Testis (tissue), 2 donors: Measurements from ENCODE around the gene FGGY.

Source experiments
- CTCF ChIP-seq, 3 experiments: fragments of 450-650 bp in 2 of 3; fragments of 200-600 bp in 1 of 3; sonication (generic) in 1 of 3; IDR thresholded peaks; one replicate each; pipeline ENCODE4 v1.5.1; 2016 to 2019; ENCODE audit warnings: antibody characterized with exemption in 3 of 3, mild to moderate bottlenecking in 2 of 3, moderate library complexity in 1 of 3
- POLR2A ChIP-seq: fragments of 450-650 bp; IDR thresholded peaks from one replicate; pipeline ENCODE4 v1.6.1; 2017; ENCODE audit warnings: antibody characterized with exemption, mild to moderate bottlenecking, moderate library complexity

DNA sequence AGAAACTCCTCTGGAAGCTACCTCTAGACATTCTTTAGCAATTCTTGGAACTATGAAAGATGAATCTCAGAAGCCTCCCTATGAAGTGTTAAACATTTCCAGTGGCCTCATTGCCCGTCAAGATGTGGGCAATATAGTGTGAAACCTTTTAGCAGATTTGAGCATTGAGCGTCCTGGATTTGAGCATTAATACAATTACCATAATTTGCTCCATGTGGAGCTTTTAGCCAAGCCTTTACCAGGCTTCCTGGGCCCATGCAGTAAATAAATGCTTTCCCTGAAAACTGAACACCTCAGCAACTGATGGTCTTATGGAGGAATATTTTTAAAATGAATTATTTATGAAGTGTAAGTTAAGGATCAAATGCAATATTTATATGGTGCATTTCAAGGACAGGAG lies 162.0 kb downstream of the FGGY start:
- no peak for TF ChIP-seq POLR2A
- no peak for TF ChIP-seq CTCF (IDR thresholded peaks at IDR 0.05)
